Kidney (tissue), 14 donors: Measurements from ENCODE around the gene LCNL1. TPM values are rescaled to one million over a fixed set of nuclear protein-coding genes. Genes with fewer than 3 reads are reported as not detected.

Source experiments
- DNase-seq, 5 donors: peaks; one replicate each; pipeline ENCODE4 v3.0.0-alpha.2; 2013 to 2020
- FAIRE-seq: peaks from 2 replicates; lab custom pipeline; 2012; peaks lifted over from hg19 to GRCh38; lab: Jason Lieb, UNC
- H3K27ac ChIP-seq, 2 donors: one replicate each; pipeline ENCODE4 v1.7.0; 2013; ENCODE audit warnings: low read depth in 2 of 2, low read length in 2 of 2, inconsistent platforms in 1 of 2
- H3K27me3 ChIP-seq: one replicate; pipeline ENCODE4 v1.7.1; 2013; ENCODE audit warnings: low read length, inconsistent platforms; ENCODE audit not compliant: control insufficient read depth, insufficient read depth
- H3K36me3 ChIP-seq, 3 donors: one replicate each; pipeline versions ENCODE4 v1.7.0 to v1.7.1; 2013; ENCODE audit warnings: low read length in 3 of 3, control low read depth in 1 of 3, inconsistent platforms in 1 of 3; ENCODE audit not compliant: insufficient read depth in 3 of 3, control insufficient read depth in 2 of 3
- H3K4me1 ChIP-seq, 3 donors: one replicate each; pipeline versions ENCODE4 v1.7.0 to v1.7.1; 2013; ENCODE audit warnings: low read length in 3 of 3, inconsistent platforms in 1 of 3, low read depth in 1 of 3; ENCODE audit not compliant: control insufficient read depth in 2 of 3, insufficient read depth in 2 of 3
- H3K4me3 ChIP-seq, 3 donors: one replicate each; pipeline versions ENCODE4 v1.7.0 to v1.8.1; 2013; ENCODE audit warnings: low read length in 3 of 3, control low read depth in 1 of 3, inconsistent platforms in 1 of 3
- H3K9ac ChIP-seq, 3 donors: one replicate each; pipeline versions ENCODE4 v1.7.0 to v1.7.1; 2013; ENCODE audit warnings: low read length in 3 of 3, control low read depth in 1 of 3, inconsistent platforms in 1 of 3
- H3K9me3 ChIP-seq, 3 donors: one replicate each; pipeline versions ENCODE4 v1.7.0 to v1.7.1; 2013; ENCODE audit warnings: low read length in 3 of 3, control low read depth in 1 of 3, inconsistent platforms in 1 of 3; ENCODE audit not compliant: control insufficient read depth in 2 of 3, insufficient read depth in 1 of 3
- CTCF ChIP-seq: IDR thresholded peaks from 3 replicates; pipeline ENCODE4 v1.5.1; 2012; ENCODE audit warnings: mild to moderate bottlenecking, moderate library complexity, borderline replicate concordance; ENCODE audit not compliant: insufficient read depth; ENCODE audit errors: extremely low read depth
- intact Hi-C: fragments of 100-400 bp; cut with DNase I; formaldehyde crosslinking; loops from one replicate; pipeline ENCODE4 v1.11.1; 2022
- polyA plus RNA-seq: library from polyadenylated mRNA; stranded (reverse); fragments of 350-450 nt; fragmentation: Illumina TruSeq; extraction: RNeasy Lipid Tissue Mini Kit (QIAGEN cat#74804); gene quantifications from one replicate; pipeline ENCODE4 v1.2.3, GENCODE V29; 2014; ENCODE audit warnings: low read depth, low replicate concordance; ENCODE audit not compliant: insufficient read depth
- total RNA-seq: library from RNA; stranded (reverse); fragmentation: NEBNext Ultra II Directional; extraction: Animal tissue kit (Norgen Biotek cat#: 25700); gene quantifications from one replicate; pipeline ENCODE4 v1.2.1, GENCODE V29; 2021
- donor health status: control.
- donor health status: control.
- donor health status: control.
- donor health status: control.
- donor health status: control.
- donor health status: DM: yes; HTN: yes; CAD: no.
- donor health status: Normal renal cell carcinoma (clear cell type).

The LCNL1 gene
- total and polyA plus RNA-seq, 2 donors from 2014 or later, result 0.54 to 1.4 TPM

- no peak overlapping the region for H3K9ac ChIP-seq
- no peak overlapping the region for H3K27ac ChIP-seq
- H3K36me3 ChIP-seq, result peaks cover 0 to 8% (median 0%) of the 10 kb centered on the region in 3 donors
- H3K4me1 ChIP-seq, result no peaks in the 10 kb centered on the region
- FAIRE-seq, result no peak
- TF ChIP-seq CTCF, result no peak
- intact Hi-C loops, result no loop called here
- H3K27me3 ChIP-seq, result no peaks in the 10 kb centered on the region
- no peaks in the 10 kb centered on the region for H3K9me3 ChIP-seq
- no peak for DNase-seq
- H3K4me3 ChIP-seq, result no peak overlapping the region
Measured at GRCh38 chr9:137017791-137018497, 35.2 kb downstream of the LCNL1 start.

GRCh38 chr9:137018761-137019559, 36.2 kb downstream of the LCNL1 start:
- intact Hi-C loops, result no loop called here
- H3K9ac ChIP-seq, result no peak overlapping the region
- DNase-seq (no peak), FAIRE-seq (no peak)
- no peak overlapping the region for H3K4me3 ChIP-seq
- H3K9me3 ChIP-seq, result no peaks in the 10 kb centered on the region
- no peak overlapping the region for H3K27ac ChIP-seq
- no peaks in the 10 kb centered on the region for H3K27me3 ChIP-seq
- H3K36me3 ChIP-seq, result peaks cover 0 to 8% (median 0%) of the 10 kb centered on the region in 3 donors
- H3K4me1 ChIP-seq, result no peaks in the 10 kb centered on the region
- no peak for TF ChIP-seq CTCF

GRCh38 chr9:137019891-137020683, 37.3 kb downstream of the LCNL1 start:
- no peak for FAIRE-seq
- intact Hi-C loops, result loop anchor here (10.0 kb wide), 1 partner anchor 65 kb away; the partner anchor contains the start of gene LCN12

More at GRCh38 chr9:137019891-137020683, 37.3 kb downstream of the LCNL1 start:
- Histone ChIP-seq H3K27ac (no peak overlapping the region), H3K9ac (no peak overlapping the region), H3K36me3 (peaks cover 0 to 8% (median 0%) of the 10 kb centered on the region in 3 donors), H3K4me1 (peaks cover 0 to 2% (median 0%) of the 10 kb centered on the region in 3 donors), H3K4me3 (no peak overlapping the region), H3K9me3 (no peaks in the 10 kb centered on the region), H3K27me3 (no peaks in the 10 kb centered on the region)
- DNase-seq, result no peak
- no peak for TF ChIP-seq CTCF
